IPS-18a (cell line): ENCODE data around the gene PRKG1.

ENCODE experiments used
- H3K27ac ChIP-seq: one replicate; pipeline ENCODE4 v1.5.1; 2013; ENCODE audit warnings: low read length
- H3K27me3 ChIP-seq: one replicate; pipeline ENCODE4 v1.6.1; 2013; ENCODE audit warnings: mild to moderate bottlenecking, low read length; ENCODE audit not compliant: control insufficient read depth, insufficient read depth
- H3K36me3 ChIP-seq: one replicate; pipeline ENCODE4 v1.6.1; 2013; ENCODE audit warnings: low read depth, low read length; ENCODE audit not compliant: control insufficient read depth
- H3K4me1 ChIP-seq: one replicate; pipeline ENCODE4 v1.6.1; 2013; ENCODE audit warnings: low read depth, low read length; ENCODE audit not compliant: control insufficient read depth
- H3K4me3 ChIP-seq: one replicate; pipeline ENCODE4 v1.5.1; 2013; ENCODE audit warnings: low read length
- H3K9ac ChIP-seq: one replicate; pipeline ENCODE4 v1.6.1; 2013; ENCODE audit warnings: mild to moderate bottlenecking, low read length, moderate library complexity
- H3K9me3 ChIP-seq: one replicate; pipeline ENCODE4 v1.6.1; 2013; ENCODE audit warnings: low read depth, low read length; ENCODE audit not compliant: control insufficient read depth

PRKG1 gene

GRCh38 chr10:51707392-51707791 is 633.1 kb downstream of the PRKG1 start:
- H3K4me3 ChIP-seq, result no peak overlapping the region
- H3K27ac ChIP-seq, result no peak overlapping the region
- H3K36me3 ChIP-seq, result no peaks in the 10 kb centered on the region
- peaks cover 12% of the 10 kb centered on the region for H3K4me1 ChIP-seq
- H3K9ac ChIP-seq, result no peak overlapping the region
- H3K27me3 ChIP-seq, result no peaks in the 10 kb centered on the region
- no peaks in the 10 kb centered on the region for H3K9me3 ChIP-seq

- Histone ChIP-seq H3K9me3 (no peaks in the 10 kb centered on the region), H3K4me3 (no peak overlapping the region), H3K9ac (no peak overlapping the region), H3K27me3 (no peaks in the 10 kb centered on the region), H3K36me3 (no peaks in the 10 kb centered on the region), H3K4me1 (peaks cover 12% of the 10 kb centered on the region), H3K27ac (no peak overlapping the region)
These were observed 633.6 kb downstream of the PRKG1 start for GRCh38 chr10:51707821-51708424.

GRCh38 chr10:51708609-51709008 is 634.3 kb downstream of the PRKG1 start:
- Histone ChIP-seq H3K27ac (no peak overlapping the region), H3K36me3 (no peaks in the 10 kb centered on the region), H3K9ac (no peak overlapping the region), H3K9me3 (no peaks in the 10 kb centered on the region), H3K27me3 (no peaks in the 10 kb centered on the region), H3K4me3 (no peak overlapping the region), H3K4me1 (peaks cover 12% of the 10 kb centered on the region)

GRCh38 chr10:51709324-51709972 is 635.2 kb downstream of the PRKG1 start:
- no peaks in the 10 kb centered on the region for H3K36me3 ChIP-seq

GRCh38 chr10:51711519-51711891 is 637.2 kb downstream of the PRKG1 start:
- H3K27ac ChIP-seq, result no peak overlapping the region
- H3K27me3 ChIP-seq, result no peaks in the 10 kb centered on the region
- no peaks in the 10 kb centered on the region for H3K36me3 ChIP-seq
- H3K9me3 ChIP-seq, result no peaks in the 10 kb centered on the region
- H3K9ac ChIP-seq, result no peak overlapping the region
- peaks cover 12% of the 10 kb centered on the region for H3K4me1 ChIP-seq
- H3K4me3 ChIP-seq, result no peak overlapping the region

More at GRCh38 chr10:51709324-51709972, 635.2 kb downstream of the PRKG1 start:
- no peak overlapping the region for H3K9ac ChIP-seq
- H3K27me3 ChIP-seq, result no peaks in the 10 kb centered on the region
- H3K4me1 ChIP-seq, result peaks cover 12% of the 10 kb centered on the region
- no peak overlapping the region for H3K27ac ChIP-seq
- H3K9me3 ChIP-seq, result no peaks in the 10 kb centered on the region
- no peak overlapping the region for H3K4me3 ChIP-seq

GRCh38 chr10:51716981-51717380 is 642.7 kb downstream of the PRKG1 start:
- Histone ChIP-seq H3K4me1 (peaks cover 3% of the 10 kb centered on the region), H3K9me3 (no peaks in the 10 kb centered on the region), H3K4me3 (no peak overlapping the region), H3K36me3 (no peaks in the 10 kb centered on the region), H3K27me3 (no peaks in the 10 kb centered on the region), H3K9ac (no peak overlapping the region), H3K27ac (no peak overlapping the region)

- no peak overlapping the region for H3K9ac ChIP-seq
- no peaks in the 10 kb centered on the region for H3K36me3 ChIP-seq
- no peaks in the 10 kb centered on the region for H3K9me3 ChIP-seq
- H3K27me3 ChIP-seq, result no peaks in the 10 kb centered on the region
- H3K4me3 ChIP-seq, result no peak overlapping the region
- H3K27ac ChIP-seq, result no peak overlapping the region
- peaks cover 3% of the 10 kb centered on the region for H3K4me1 ChIP-seq
These were observed 644.6 kb downstream of the PRKG1 start for GRCh38 chr10:51718804-51719291.

- Histone ChIP-seq H3K36me3 (no peaks in the 10 kb centered on the region), H3K4me1 (peaks cover under 1% of the 10 kb centered on the region), H3K9ac (no peak overlapping the region), H3K9me3 (no peaks in the 10 kb centered on the region), H3K27me3 (no peaks in the 10 kb centered on the region), H3K4me3 (no peak overlapping the region), H3K27ac (no peak overlapping the region)
These were observed 649.8 kb downstream of the PRKG1 start for GRCh38 chr10:51724038-51724437.

GRCh38 chr10:51729822-51730555 is 655.7 kb downstream of the PRKG1 start:
- no peaks in the 10 kb centered on the region for H3K36me3 ChIP-seq
- H3K27ac ChIP-seq, result no peak overlapping the region
- no peak overlapping the region for H3K9ac ChIP-seq
- H3K27me3 ChIP-seq, result no peaks in the 10 kb centered on the region
- H3K4me1 ChIP-seq, result no peaks in the 10 kb centered on the region
- H3K9me3 ChIP-seq, result no peaks in the 10 kb centered on the region
- H3K4me3 ChIP-seq, result no peak overlapping the region

GRCh38 chr10:51733057-51733456 is 658.8 kb downstream of the PRKG1 start:
- Histone ChIP-seq H3K9ac (no peak overlapping the region), H3K27me3 (no peaks in the 10 kb centered on the region), H3K9me3 (no peaks in the 10 kb centered on the region), H3K36me3 (no peaks in the 10 kb centered on the region), H3K4me1 (no peaks in the 10 kb centered on the region), H3K27ac (no peak overlapping the region), H3K4me3 (no peak overlapping the region)

GRCh38 chr10:51743146-51743545 is 668.9 kb downstream of the PRKG1 start:
- H3K9ac ChIP-seq, result no peak overlapping the region
- H3K4me1 ChIP-seq, result peaks cover 6% of the 10 kb centered on the region
- H3K27ac ChIP-seq, result no peak overlapping the region
- H3K36me3 ChIP-seq, result no peaks in the 10 kb centered on the region
- H3K4me3 ChIP-seq, result no peak overlapping the region
- no peaks in the 10 kb centered on the region for H3K9me3 ChIP-seq
- H3K27me3 ChIP-seq, result no peaks in the 10 kb centered on the region
